NT2/D1 (cell line): ENCODE results near the gene OR51B4.
"Not testable (repeated sequence)": the region's sequence is repeated elsewhere in the genome, so short reads cannot be mapped to it uniquely, and the experiment has no call there.

Source experiments
- DNase-seq: peaks from one replicate; pipeline ENCODE4 v3.0.0-alpha.2; 2011; ENCODE audit warnings: low read depth, low spot score
- H3K27me3 ChIP-seq: 2 replicates; pipeline ENCODE4 v1.6.0; 2011; ENCODE audit warnings: mild to moderate bottlenecking; ENCODE audit not compliant: insufficient read length, insufficient read depth
- H3K36me3 ChIP-seq: 2 replicates; pipeline ENCODE4 v1.6.1; 2011; ENCODE audit warnings: mild to moderate bottlenecking, low read length, mixed read lengths; ENCODE audit not compliant: insufficient read depth, insufficient read length
- H3K4me1 ChIP-seq: 2 replicates; pipeline ENCODE4 v1.5.1; 2011; ENCODE audit not compliant: insufficient read depth, insufficient read length
- H3K4me3 ChIP-seq: 2 replicates; pipeline ENCODE4 v1.5.1; 2011; ENCODE audit warnings: low read depth; ENCODE audit not compliant: insufficient read length
- H3K9ac ChIP-seq: 2 replicates; pipeline ENCODE4 v1.6.0; 2011; ENCODE audit warnings: low read depth; ENCODE audit not compliant: insufficient read length
- H3K9me3 ChIP-seq: 2 replicates; pipeline ENCODE4 v1.5.1; 2011; ENCODE audit warnings: mild to moderate bottlenecking, low read length; ENCODE audit not compliant: insufficient read depth
- SUZ12 ChIP-seq: IDR thresholded peaks from 2 replicates; pipeline ENCODE4 v1.6.1; 2011; ENCODE audit not compliant: insufficient read length, insufficient read depth; ENCODE audit errors: extremely low read depth
- YY1 ChIP-seq: IDR thresholded peaks from 2 replicates; pipeline ENCODE4 v1.6.1; 2011; ENCODE audit not compliant: insufficient read length, insufficient read depth
- ZNF274 ChIP-seq: IDR thresholded peaks from 2 replicates; pipeline ENCODE4 v1.6.1; 2011; ENCODE audit warnings: mild to moderate bottlenecking, low read depth, low read length

OR51B4 gene

DNA sequence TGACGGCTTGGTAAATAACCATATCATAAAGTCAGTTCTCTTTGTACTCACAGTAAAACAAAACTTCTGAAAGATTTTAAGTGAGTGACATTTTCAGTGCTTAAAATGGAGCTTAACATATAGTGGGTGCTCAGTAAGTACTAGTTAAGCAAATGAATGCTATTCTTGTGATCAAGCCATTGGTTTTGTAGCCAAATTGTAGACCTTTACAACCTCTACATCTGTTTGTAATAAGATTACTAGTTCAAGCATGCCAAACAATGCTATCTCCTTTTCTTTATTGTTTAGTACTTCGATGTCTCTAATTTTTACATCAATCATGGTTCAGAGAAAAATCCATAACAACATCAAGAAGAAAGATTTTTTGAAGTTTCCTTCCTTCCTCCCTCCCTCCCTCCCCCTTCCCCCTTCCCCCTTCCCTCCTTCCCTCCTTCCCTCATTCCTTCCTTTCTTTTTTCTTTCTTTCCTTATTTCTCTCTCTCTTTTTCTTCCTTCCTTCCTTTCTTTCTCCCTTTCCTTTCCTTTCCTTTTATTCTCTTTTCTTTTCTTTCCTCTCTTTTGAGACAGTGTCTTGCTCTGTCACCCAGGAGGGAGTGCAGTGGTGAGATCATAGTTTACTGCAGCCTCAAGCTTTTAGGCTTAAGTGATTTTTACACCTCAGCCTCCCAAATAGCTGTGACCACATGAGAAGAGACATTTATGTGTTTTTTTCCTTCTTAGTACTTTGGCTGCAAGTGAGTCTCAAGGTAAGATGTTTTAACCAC lies 5.7 kb upstream of the OR51B4 start:
- Histone ChIP-seq H3K27me3 (no peaks in the 10 kb centered on the region), H3K36me3 (no peaks in the 10 kb centered on the region), H3K4me3 (no peak overlapping the region), H3K9ac (no peak overlapping the region), H3K9me3 (no peaks in the 10 kb centered on the region), H3K4me1 (no peaks in the 10 kb centered on the region)
- TF ChIP-seq YY1 (no peak), ZNF274 (no peak), SUZ12 (no peak)
- no peak for DNase-seq

GRCh38 chr11:5304046-5304445 lies 2.3 kb upstream of the OR51B4 start:
- DNase-seq = no peak
- H3K4me1 ChIP-seq = no peaks in the 10 kb centered on the region
- H3K9ac ChIP-seq = no peak overlapping the region
- H3K4me3 ChIP-seq = no peak overlapping the region
- H3K27me3 ChIP-seq = no peaks in the 10 kb centered on the region
- no peaks in the 10 kb centered on the region for H3K9me3 ChIP-seq
- H3K36me3 ChIP-seq = no peaks in the 10 kb centered on the region
- TF ChIP-seq ZNF274 = no peak
- TF ChIP-seq YY1 = no peak

GRCh38 chr11:5303626-5304025 lies 1.9 kb upstream of the OR51B4 start:
- Histone ChIP-seq H3K4me1 (no peaks in the 10 kb centered on the region), H3K27me3 (no peaks in the 10 kb centered on the region), H3K9ac (no peak overlapping the region), H3K4me3 (no peak overlapping the region), H3K9me3 (no peaks in the 10 kb centered on the region), H3K36me3 (no peaks in the 10 kb centered on the region)
- no peak for DNase-seq
- TF ChIP-seq YY1 = no peak
- TF ChIP-seq ZNF274 = no peak
- TF ChIP-seq SUZ12 = no peak

DNA sequence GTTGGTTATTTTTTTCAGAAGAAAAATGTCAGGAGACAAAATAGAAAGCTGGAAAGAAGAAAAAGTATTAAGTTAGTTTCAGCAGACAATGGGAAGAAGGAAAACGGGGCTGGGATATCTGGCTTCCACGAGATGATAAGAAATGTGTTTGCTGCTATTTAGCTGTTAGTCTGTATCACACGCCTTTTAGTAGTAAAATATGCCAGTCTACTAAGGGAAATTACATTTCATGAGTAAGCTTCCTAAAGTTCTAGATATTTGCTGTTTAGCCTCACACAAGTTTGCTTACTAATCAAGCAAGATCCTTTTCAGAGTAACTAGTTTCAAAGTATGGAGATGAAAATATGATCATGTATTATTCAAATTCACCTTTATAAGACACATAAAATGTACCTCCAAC lies 1.5 kb downstream of the OR51B4 start:
- Histone ChIP-seq H3K27me3 (no peaks in the 10 kb centered on the region), H3K9me3 (no peaks in the 10 kb centered on the region), H3K9ac (no peak overlapping the region), H3K4me1 (no peaks in the 10 kb centered on the region), H3K4me3 (no peak overlapping the region), H3K36me3 (no peaks in the 10 kb centered on the region)
- no peak for TF ChIP-seq YY1
- DNase-seq = no peak

GRCh38 chr11:5298451-5298850 lies 3.3 kb downstream of the OR51B4 start:
- DNase-seq = no peak
- no peaks in the 10 kb centered on the region for H3K27me3 ChIP-seq
- no peak for TF ChIP-seq ZNF274
- no peak for TF ChIP-seq SUZ12
- no peak for TF ChIP-seq YY1

GRCh38 chr11:5297721-5298323 lies 3.9 kb downstream of the OR51B4 start:
- Histone ChIP-seq H3K36me3 (no peaks in the 10 kb centered on the region), H3K4me1 (no peaks in the 10 kb centered on the region), H3K4me3 (no peak overlapping the region), H3K27me3 (no peaks in the 10 kb centered on the region), H3K9me3 (no peaks in the 10 kb centered on the region), H3K9ac (no peak overlapping the region)
- DNase-seq = no peak
- TF ChIP-seq SUZ12 = no peak
- TF ChIP-seq YY1 = no peak
- TF ChIP-seq ZNF274 = no peak

More at GRCh38 chr11:5298451-5298850, 3.3 kb downstream of the OR51B4 start:
- H3K4me1 ChIP-seq = no peaks in the 10 kb centered on the region
- no peaks in the 10 kb centered on the region for H3K9me3 ChIP-seq
- no peak overlapping the region for H3K9ac ChIP-seq
- no peaks in the 10 kb centered on the region for H3K36me3 ChIP-seq
- no peak overlapping the region for H3K4me3 ChIP-seq

DNA sequence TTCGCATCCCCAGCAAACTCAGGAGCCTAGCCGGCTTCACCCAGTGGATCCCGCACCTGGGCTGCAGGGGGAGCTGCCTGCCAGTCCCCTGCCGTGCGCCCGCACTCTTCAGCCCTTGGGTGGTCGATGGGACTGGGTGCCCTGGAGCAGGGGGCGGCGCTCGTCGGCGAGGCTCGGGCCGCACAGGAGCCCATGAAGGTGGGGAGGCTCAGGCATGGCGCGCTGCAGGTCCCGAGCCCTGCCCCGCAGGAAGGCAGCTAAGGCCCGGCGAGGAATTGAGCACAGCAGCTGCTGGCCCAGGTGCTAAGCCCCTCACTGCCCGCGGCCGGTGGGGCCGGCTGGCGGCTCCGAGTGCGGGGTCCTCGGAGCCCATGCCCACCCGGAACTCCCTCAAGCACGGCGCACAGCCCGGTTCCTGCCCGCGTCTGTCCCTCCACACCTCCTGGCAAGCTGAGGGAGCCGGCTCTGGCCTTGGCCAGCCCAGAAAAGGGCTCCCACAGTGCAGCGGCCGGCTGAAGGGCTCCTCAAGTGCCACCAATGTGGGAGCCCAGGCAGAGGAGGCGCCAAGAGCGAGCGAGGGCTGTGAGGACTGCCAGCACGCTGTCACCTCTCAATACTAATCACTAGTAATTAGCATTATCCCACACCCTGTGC lies 7.3 kb downstream of the OR51B4 start:
- H3K9me3 ChIP-seq, H3K9ac ChIP-seq, DNase-seq, H3K36me3 ChIP-seq, H3K4me3 ChIP-seq, H3K27me3 ChIP-seq, H3K4me1 ChIP-seq: not testable (repeated sequence)

DNA sequence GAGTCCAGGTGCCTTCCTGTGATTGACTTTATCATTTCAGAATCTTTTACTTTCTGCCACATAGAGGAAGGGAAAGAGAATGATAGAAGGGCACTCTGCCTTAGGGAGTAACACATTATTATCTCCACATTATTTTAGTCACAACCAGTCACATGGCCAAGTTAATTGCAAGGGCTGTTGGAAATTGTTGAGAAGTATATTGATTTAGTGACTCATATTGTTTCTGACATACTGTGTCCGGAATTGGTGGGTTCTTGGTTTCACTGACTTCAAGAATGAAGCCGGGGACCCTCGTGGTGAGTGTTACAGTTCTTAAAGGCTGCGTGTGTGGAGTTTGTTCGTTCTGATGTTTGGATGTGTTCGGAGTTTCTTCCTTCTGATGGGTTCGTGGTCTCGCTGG lies 8.7 kb downstream of the OR51B4 start:
- TF ChIP-seq YY1 (no peak), ZNF274 (no peak), SUZ12 (no peak)

More for the DNA sequence above, 8.7 kb downstream of the OR51B4 start:
- Histone ChIP-seq H3K27me3 (no peaks in the 10 kb centered on the region), H3K9me3 (no peaks in the 10 kb centered on the region), H3K9ac (no peak overlapping the region), H3K4me3 (no peak overlapping the region), H3K36me3 (no peaks in the 10 kb centered on the region), H3K4me1 (no peaks in the 10 kb centered on the region)
- no peak for DNase-seq
